ENCODE data around the gene MEF2D.

MEF2D gene

DNA sequence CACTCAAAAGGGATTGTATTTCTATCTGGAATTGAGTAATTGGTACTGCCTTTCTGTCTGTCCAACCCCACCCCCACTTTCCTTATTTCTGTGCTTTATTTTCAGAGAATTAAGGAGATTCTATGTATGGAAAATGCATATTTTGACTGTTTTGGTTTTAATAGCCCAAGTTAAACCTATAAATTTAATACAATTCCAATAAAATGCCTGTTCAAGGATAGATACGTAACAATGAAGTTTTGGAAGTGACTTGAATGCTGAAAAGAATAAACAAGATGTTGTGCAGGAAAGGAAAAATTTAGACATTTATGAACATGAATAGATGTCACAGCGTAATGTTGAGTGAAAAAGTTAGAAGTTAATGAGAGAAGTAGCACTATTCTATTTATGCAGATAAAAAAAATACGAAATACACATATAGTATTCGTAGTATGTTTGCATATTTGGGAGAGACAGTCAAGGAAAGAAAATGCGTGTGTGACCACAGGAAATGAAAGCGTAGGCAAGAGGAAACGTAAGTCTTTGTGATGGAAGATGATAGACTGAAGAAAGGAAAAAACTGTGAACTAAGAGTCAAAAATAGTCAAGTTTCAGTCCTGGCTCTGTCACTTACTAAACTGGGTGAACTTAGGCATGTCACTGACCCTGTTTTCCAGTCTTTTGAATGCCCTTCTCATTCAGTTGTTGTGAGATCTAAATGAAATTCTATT, 62.1 kb downstream of the MEF2D start:
- DNase-seq, result no peak

- no peak for DNase-seq
Observed at GRCh38 chr1:156437037-156437867, 63.3 kb downstream of the MEF2D start.

- DNase-seq, result no peak
Observed at GRCh38 chr1:156436141-156437036, 64.2 kb downstream of the MEF2D start.

- peak; percentile 30 for DNase-seq
Observed at GRCh38 chr1:156435545-156436140, 64.9 kb downstream of the MEF2D start.

DNA sequence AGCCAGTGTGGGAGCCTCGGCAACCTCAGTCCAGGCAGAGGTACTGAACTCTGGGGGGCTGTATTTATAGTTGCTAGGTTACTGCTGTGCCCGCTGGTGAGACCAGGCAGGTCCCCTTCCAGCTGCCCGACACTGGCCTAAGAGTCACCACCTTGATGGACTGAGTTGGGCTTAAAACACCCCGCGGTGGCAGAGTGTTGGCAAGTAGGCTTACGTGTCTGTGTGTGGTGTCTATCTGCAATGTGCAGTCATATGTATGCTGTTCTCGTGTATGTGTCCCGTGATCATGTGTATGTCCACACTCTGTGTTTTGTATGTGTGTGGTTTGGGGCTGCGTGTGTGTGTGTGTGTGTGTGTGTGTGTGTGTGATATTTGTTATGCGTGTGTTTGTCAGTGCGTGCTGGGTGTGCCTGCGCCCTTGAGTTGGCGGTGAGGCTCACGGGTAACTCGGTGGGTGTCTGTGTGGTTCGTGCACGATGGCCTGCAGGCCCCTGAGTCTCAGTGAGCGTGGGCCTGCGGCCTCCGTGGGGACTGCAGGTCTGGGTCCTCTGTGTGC, 65.5 kb downstream of the MEF2D start:
- DNase-seq, result no peak

- DNase-seq, result no peak
Observed at GRCh38 chr1:156433602-156434001, 67.0 kb downstream of the MEF2D start.

DNA sequence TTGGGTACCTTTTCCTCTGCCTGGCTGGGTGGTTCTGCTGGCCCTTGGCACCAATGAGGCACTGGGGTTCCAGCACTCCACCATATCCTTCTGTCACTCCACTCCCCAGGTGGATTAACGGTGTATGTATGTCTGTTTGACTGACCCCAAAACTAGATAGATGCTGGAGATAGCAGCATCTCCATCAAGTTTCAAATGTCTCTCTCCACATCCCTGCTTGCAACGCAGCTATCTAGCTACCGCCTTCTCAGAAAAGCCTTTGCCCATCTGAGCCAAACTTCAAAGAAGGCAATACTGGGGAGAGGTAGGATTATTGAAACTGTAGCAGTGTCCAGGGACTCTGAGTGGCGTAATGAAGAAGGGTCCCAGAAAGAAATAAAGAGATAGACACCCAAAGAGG, 67.5 kb downstream of the MEF2D start:
- DNase-seq, result no peak

- no peak for DNase-seq
Observed at GRCh38 chr1:156432669-156433018, 67.9 kb downstream of the MEF2D start.

DNA sequence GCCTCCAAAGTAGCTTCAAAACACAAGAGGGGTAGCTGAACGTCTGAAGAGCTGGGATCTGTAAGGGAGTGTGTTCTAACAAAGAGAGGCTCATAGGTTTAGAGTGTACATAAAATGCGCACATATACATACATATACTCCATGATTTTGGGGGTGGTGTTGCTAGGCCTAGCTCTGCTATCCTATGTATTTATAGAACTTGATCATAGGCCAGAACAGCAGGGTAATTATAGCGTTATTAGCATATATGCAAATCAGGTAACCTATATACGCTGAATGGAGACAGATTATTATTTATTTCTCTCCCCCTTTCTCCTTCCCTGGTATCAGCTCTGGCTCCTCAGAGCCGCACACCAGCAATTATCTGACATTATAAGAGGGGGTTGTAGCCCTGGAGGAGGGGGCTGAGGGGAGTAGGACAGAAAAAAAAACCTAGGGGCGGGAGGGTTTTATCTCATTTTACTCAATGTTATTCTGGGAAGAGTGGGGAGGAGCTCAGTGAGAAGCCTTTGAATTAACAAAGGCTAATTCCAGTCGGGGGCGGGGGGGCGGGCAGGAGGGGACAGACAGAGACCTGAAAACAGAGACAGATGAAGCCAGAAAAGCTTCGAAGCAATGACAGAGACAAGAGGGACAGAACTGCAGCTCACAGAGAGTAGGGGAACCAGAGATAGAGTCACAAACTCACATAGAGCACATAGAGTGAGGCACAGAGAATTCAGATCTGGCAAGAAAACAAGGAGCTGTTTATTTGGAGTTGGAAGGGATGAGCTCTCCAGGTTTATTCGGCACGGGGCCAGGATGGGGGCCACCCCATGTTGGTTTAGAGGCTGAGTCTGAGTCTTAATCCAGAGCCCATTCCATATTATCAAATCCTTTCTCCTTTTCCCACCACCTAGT, 68.6 kb downstream of the MEF2D start:
- no peak for DNase-seq

- DNase-seq, result no peak
Observed at GRCh38 chr1:156431366-156431765, 69.2 kb downstream of the MEF2D start.

- no peak for DNase-seq
Observed at GRCh38 chr1:156430866-156431265, 69.7 kb downstream of the MEF2D start.

DNA sequence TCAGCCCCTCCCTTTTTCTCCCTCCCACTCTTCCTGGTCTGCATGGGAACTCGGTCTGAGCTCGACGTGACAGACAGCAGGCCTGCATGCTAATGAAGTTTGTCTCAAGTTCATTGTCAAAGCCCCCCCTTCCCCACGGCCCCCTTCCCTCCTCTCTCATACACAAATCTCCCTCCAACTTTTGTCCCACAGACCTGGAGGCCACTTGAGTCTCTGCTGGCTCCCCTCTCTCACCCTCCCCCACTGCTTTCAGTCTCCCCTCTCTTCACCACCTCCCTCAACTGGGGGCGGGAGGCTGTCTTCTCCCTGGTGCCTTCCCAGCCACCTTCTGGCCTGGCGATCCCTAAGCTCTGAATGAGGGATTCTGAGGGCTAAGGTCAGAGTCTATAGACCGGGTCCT, 70.3 kb downstream of the MEF2D start:
- no peak for DNase-seq

DNA sequence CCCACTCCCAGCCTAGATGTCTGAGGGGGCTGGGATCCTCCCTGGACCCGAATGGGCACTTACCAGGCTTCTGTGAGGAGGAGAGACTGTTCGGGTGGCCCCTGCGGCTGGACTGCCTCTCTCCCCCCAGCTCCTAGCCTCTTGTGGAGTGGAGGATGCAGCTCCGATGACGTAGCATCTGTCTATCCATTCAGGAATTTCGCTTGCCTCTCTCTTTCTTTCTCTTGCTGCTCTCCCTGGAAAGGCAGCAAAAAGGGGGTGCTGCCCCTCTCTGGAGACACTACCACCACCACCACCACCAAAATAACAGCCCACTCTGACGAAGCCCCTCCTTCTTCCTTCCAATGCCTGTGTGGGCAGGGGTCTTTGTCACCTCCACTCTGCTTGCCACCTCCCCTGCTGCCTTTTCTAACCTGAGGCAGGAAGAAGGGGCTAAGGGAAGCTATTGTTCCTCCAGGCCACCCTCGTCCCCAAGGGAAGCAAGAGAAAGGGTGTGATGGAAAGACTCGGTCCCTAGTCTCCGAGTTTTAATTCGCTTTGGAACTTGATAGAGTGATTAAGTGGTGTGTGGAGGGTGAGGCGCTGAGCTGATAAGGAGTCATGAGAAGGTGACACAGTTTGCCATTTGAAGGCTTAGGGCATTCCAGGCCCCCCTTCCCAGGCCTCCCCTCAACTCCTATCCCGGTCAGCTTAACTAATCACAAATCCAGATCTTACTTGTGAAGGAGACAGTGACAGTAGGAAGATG, 71.1 kb downstream of the MEF2D start:
- DNase-seq, result no peak

GRCh38 chr1:156428746-156429288, 71.8 kb downstream of the MEF2D start:
- no peak for DNase-seq

DNA sequence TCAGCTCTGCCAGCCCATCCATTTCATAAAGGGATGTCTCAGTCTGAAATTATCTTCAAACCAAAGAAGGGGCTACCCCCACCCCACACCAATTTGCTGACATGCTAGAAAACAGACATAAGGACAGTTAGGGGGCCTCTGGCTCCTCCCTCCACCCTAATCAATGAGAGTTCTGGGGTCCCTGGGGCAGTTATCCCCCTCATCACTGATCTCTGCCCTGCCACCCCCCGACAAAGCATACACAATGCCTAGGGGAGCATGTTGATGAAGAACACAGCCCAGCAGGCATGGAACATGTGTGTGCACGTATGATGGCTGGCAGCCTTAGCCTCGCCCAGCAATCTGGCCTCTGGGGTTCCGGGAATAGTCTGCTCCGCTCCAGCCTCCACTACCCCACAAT, 72.6 kb downstream of the MEF2D start:
- no peak for DNase-seq

DNA sequence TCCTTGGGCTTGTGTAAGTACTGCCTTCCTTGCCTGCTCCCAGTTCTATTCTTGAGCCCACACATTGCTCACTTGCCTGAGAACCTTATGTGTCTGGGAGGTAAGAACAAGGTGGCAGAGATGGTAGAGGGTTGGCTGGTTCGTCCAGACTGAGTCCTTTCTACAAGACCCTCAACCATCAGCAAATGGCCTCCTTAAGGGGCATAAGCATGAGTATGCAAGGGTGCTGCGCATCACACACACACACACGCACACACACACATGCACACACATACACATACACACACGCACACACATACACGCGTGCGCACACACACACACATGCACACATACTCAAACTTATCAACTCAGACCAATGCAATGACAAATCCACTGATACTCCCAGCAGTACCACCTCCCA, 74.6 kb downstream of the MEF2D start:
- no peak for DNase-seq

DNA sequence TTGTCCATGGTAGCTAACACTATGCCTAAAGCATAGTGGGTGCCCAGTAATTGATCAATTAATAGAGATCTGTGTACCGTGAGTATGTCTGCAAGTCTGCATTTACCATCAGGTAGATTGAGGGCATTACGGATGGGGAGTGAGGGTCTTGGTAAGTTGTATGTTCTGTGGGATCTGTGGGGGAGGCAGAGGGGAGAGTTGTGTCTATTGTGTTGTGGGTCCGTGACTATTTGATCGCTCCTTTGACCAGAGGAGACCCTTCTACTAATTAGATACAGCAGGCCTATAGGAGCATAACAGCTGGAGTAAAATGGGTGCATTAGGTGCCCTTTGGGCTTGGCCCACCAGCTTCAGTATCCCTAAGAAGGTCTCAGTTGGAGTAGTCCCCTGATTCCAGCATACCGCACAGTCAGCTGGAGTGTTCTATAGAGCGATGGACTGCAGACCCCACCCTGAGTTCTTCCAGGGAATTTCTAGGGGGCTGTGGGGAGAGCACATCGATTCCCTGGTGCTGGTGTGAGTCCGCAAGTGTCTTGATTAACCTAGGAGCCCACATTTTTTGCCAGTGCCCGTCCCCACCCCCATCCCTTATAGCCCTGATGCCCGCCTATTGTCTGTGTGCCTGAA, 75.7 kb downstream of the MEF2D start:
- no peak for DNase-seq

DNA sequence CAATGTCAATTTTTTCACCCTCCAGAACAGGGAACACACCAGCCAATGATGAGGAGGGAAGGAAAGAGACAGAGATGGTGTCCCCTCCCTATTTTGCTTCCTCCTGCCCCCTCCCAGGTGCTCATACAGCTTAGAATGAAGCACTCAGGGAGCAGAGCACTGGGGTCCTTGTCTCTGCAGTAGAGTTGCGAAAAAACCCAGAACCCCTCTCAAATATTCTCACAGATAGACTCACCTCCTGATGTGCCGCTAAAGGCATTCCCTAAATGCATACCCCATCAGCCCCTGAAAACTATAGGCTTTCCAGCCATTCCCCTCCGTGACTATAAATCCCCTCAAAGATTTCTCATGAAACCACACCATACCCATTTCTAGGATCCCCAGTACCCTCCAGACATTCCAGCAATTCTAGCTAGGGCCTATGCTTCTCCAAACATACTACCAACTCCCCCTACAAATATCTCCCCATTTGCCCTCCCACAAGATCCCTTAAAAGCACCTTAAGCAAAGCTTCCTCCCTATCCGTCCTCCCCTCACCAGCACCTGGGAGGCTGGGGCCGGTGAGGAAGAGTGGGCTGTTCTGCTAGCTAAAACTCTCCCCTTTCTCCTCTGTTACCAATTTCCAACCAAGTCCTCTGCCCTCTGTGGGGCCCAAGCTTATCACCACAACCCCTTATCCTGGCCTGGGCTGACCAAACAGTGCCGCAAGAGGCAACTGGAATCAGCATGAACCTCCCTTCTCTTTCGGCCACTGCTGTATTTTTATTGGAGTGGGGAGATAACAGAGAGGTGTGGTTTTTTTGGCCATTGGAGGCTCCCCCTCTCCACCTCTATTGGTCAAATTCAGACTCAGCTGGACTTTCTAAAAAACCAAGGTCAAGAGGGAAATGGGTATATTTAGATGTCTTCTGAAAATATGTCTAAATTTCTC, 76.9 kb downstream of the MEF2D start:
- DNase-seq, result no peak

DNA sequence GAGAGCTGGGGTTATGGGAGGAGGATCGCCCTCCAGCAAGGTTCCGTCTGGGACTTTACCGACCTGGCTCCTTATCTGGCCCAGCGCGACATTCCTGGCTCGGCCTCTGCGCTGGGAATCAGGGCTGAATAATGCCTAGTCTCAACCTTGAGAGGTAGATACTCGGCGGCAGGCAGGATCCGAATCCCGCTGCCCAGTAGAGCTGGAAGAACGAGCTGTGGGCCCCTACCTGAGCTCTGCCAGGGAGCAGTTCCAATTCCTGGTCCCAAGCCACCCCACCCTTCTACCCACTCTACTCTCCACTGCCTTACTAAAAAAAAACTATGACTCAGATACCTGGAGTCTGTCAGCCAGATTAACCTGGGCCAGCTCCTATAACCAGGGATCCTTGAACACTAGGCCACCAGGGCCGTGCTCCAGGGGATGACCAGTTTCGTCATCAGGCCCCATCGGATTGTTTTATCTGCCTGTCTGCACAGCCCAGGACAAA, 77.9 kb downstream of the MEF2D start:
- no peak for DNase-seq
